C4-2B (cell line): ENCODE measurements around the gene KCNMA1.

Experiments
- H3K27ac ChIP-seq: fragments of 450-650 bp; 2 replicates; pipeline ENCODE4 v1.5.1; 2017
- CTCF ChIP-seq: fragments of 450-650 bp; conservative IDR thresholded peaks from 2 replicates; pipeline ENCODE4 v1.5.1; 2017; ENCODE audit warnings: mild to moderate bottlenecking
- ZFX ChIP-seq: fragments of 450-650 bp; IDR thresholded peaks from 2 replicates; pipeline ENCODE4 v1.6.1; 2017

KCNMA1 gene

DNA sequence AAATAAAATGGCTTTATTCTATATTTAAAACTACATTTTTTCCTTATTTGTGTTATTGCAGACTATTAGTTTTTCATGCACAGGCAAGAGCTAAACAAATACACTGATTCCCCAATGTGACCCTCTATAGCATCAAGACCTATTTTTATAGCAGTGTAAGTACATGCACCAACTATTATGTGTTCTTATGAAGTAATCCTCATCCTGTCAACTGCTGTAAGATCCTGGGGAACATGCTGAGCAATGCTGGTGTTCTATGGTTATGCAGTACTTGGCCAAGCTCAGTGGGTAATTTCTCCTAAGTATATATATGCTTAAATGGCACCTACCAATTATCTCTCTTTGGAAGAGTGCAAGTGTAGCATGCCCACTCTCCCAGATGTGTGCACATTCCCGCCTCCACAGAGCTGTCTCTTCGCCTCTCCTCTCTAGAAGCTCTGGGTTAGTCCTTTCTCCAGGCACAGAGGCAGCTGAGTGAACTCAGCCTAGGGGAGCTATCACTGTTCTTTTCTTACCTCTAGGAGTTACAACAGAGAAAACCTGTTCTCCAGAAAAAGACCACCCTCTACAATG is 428.8 kb downstream of the KCNMA1 start:
- TF ChIP-seq CTCF (no peak), ZFX (no peak)

DNA sequence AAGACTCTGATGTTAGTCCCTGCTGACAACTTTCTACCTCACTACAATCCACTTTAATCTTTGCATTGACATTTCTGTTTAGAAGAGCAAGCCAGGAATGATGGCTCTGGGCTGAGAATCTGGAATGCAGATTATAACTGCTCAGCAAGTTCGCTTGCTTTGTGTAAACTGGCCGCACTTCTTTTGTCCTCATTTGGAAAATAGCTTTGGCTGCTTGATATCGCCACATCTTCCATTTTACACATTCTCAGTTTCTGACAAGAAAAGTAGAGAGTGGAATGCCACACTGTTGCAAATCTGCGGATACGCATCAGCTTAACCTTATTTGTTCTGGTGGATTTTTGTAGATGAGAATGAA is 429.8 kb downstream of the KCNMA1 start:
- TF ChIP-seq ZFX = no peak
- no peak for TF ChIP-seq CTCF

More for the DNA sequence above, 428.8 kb downstream of the KCNMA1 start:
- H3K27ac ChIP-seq = no peak overlapping the region

DNA sequence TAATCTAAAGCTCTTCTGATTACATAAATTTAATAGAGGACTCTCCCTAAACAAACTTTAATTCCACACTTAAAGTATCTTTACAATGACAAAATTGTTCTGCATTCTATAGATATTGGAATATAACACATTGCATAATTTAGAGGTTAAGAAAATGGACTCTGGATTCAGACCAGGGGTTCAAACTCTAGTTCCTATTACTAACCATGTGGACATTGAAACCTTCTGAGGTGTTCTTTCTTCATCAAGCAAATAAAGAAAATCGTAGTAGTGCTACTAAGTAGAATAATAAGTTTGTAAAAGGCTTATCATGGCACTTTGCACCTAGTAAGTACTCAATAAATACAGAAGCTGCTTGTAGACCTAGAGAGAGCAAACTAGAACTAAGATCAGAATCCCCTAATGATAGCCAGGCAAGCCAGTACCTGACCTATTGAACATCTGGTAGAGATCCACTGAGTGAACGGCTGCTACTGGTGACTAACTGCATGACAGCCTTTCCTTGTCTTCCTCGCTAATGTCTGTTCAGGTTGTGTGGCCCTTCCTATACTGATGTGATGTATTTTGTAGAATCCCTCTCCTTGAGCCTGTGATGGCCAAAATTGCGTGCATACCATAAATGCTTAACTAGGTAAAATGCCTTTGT is 430.3 kb downstream of the KCNMA1 start:
- H3K27ac ChIP-seq = no peak overlapping the region
- TF ChIP-seq ZFX (no peak), CTCF (no peak)

More for the DNA sequence above, 429.8 kb downstream of the KCNMA1 start:
- H3K27ac ChIP-seq = no peak overlapping the region

GRCh38 chr10:77205135-77205534 is 432.5 kb downstream of the KCNMA1 start:
- H3K27ac ChIP-seq = no peak overlapping the region
- no peak for TF ChIP-seq ZFX
- TF ChIP-seq CTCF = no peak

GRCh38 chr10:77204171-77204570 is 433.4 kb downstream of the KCNMA1 start:
- TF ChIP-seq ZFX = no peak
- TF ChIP-seq CTCF = no peak

DNA sequence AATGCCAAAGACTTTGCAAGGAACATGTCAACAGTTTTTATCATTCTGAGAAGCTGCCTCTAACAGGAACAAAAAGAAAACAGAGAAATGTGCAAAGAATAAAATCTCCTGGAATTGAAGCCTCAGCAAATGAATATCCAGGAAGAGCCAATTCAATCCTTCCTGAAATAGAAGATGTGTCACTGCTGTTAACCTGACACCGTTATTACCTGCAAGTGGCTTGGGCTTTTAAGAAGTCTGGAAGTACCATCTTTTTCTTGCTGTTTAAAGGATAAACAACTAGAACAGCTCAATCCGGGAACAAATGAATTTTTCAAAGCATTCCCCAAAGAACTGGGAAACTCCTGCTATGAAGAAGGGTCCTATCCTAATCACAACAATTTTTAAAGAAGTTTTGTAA is 434.8 kb downstream of the KCNMA1 start:
- TF ChIP-seq CTCF = no peak
- no peak overlapping the region for H3K27ac ChIP-seq

More at GRCh38 chr10:77204171-77204570, 433.4 kb downstream of the KCNMA1 start:
- H3K27ac ChIP-seq = no peak overlapping the region

DNA sequence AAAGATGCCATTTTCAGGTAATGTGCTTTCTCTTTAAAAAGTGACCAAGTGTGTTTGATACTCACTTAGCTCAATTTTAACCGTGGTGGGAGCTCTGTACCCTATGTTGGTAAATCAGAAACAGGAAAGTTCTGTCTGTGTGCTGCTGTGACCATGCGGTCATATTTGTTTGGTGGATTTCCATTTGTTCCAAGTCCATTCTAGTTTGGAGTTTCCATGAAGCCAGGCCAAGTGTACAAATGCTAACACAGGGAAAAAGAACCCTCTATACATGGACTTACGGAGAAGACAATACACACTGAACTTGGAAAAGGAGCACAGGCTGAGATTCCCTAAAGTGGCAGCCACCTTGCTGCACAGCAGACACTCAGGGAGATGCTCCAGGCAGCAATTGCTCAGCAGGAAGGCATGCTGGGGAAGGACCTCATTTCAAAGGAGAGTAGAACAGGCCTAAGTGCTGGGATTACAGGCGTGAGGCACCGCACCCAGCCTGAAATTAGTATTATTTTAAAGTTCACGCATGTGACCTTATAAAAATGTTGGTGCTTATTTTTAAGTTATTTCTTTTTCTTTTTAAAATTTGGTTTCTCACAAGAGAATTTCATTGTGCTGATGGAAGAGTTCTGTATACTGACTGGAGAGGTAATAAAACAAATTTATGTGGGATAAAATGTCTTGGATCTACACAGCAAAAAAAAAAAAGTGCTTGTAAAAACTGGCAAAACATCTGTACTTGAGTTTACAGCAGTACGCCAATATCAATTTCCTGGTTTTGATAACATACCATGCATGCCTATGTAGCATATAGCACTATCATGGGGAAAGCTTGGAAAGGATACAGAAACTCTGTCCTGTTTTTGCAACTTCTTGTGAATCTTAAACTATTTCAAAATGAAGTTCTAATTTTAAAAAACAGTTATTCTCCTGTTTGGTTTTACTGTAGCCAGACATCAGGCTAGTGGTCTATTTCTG is 436.2 kb downstream of the KCNMA1 start:
- H3K27ac ChIP-seq = no peak overlapping the region
- TF ChIP-seq ZFX (no peak), CTCF (no peak)
